HG03159 (cell line): Measurements from ENCODE around the gene CA12.
"Not testable (repeated sequence)": the region's sequence is repeated elsewhere in the genome, so short reads cannot be mapped to it uniquely, and the experiment has no call there.

ENCODE experiments used
- ATAC-seq: cut with Tn5 transposase; IDR thresholded peaks from one replicate; pipeline ENCODE4 v1.9.1; 2021; ENCODE audit warnings: mild to moderate bottlenecking, moderate library complexity; ENCODE audit not compliant: unreplicated experiment

Gene CA12

DNA sequence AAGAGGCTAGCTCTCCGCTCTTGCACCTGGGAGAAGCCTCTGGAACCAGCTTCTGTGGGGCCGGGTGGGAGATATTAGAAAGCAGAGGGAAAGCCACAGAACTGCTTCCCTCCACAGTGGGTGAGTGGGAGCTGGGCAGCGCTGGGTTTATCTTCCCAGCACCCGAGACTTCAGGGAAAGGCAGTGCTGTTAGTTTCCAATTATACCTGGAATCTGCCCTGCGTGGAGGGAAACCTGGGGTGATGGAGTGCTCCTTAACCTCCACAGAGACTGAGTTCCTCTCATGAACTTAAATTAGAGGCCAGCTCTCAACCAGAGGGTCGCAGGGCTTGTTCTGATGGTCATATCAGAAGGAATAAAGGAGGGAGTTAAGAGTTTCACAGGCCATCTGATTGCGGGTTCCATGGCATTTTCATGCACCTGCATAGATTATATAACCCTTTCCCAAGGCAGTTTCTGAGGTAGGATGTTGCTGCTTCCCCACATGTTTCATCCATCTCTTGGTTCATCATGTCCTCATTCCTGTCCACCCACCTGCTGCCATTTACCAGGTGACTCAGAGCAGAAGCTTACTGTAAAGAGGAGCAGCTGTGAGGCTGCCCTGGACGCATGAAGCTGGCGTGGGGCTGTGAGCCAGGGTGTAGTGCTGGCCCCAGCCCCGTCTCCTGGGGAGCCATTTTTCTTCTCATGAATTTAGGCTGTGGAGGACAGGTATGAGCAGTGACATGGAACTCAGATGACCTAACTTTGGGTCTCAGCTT is 42.5 kb downstream of the CA12 start:
- no peak for ATAC-seq

DNA sequence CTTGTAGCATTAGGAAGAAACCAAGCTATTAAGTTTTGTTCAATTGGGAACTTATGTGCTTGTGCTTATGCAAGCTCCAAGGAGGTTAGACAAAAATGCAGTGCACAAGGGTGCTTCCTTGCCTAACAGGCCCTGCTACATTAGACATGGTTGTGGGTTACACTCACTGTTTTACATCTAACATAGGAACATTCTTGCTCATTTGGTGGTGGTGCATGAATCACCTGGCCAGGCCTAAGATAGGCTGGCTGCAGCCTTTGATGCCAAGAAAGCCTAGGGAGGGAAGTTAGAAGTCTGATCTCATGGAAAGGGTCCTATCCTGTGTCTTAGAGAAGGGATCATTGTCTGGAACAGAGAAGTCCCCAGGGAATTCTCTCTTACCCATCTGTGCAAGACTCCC is 43.5 kb downstream of the CA12 start:
- ATAC-seq, result no peak

GRCh38 chr15:63337046-63337445 is 44.6 kb downstream of the CA12 start:
- ATAC-seq, result no peak

- ATAC-seq, result no peak
Measured at GRCh38 chr15:63335543-63336240, 46.0 kb downstream of the CA12 start.

DNA sequence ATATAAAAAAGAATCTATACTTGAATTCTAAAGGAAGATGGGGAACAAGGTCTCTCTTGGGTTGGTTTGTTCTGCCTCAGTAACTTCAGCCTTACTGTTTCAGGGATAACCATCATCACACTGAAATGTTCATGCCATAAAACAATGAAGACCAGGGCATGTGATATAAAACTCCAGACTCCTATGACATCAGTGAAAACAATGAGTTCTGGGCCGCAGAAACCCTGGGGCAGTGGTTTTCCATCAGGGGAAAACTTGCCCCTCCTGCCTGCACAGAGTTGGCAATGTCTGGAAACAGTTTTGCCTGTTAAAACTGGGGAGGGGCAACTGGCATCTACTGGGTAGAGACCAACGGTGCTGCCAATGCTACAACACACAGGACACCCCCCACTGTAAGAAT is 46.8 kb downstream of the CA12 start:
- ATAC-seq, result no peak

DNA sequence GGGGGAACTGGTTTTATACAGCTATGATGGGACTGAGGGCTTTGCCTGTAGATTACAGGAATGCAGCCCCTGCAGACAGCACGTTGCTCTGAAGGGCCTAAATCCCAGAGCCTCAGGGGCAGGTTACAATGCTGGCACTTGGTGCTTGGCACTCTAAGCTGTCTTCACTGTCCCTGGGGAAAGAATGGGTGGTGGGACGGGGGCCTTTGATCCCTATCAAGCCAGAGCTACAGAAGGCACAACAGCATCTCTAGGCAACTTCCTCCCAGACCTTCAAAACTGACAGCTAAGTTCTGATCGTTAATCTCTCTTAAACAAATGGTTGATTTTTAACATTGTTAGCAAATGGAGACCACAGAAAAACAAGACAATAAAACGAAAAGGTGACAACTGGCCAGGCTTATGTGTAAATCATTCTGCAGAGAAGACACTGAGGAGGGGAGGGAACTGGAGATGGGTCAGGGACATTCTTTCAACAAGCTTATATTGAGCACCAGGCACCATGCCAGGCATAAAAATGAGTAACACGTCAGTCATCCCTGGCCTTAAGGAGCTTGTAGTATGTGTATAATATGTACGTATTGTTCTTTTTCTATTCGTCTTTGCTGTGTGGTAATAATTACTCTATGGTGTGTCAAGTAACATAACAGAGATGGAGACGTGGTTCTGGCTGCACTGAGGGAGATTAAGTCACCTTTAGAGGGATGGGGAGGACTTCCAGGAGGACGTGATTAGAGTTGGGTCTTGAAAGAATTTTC is 49.1 kb downstream of the CA12 start:
- no peak for ATAC-seq

DNA sequence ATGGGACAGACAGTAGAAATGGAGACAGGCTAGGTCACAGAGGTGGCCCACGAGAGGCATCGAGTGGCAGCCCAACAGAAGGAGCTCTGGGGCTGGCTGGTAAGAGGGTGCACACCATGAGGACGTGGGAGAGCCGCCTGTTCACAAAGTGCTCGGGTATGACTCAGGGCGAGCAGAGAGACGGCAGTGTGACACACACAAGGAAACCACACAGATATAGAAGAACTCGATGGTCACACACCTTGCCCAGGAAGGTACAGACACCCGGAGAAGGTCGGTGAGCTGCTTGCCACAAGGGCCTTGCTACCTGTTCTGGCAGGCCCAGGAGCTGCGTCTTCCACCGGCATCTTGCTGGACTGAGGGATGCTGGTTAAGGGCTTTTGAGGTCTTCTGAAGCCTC is 50.2 kb downstream of the CA12 start:
- ATAC-seq, result no peak

GRCh38 chr15:63330926-63331325 is 50.7 kb downstream of the CA12 start:
- ATAC-seq, result no peak

GRCh38 chr15:63329567-63330350 is 51.9 kb downstream of the CA12 start:
- ATAC-seq, result no peak

- ATAC-seq, result no peak
Measured at GRCh38 chr15:63327648-63328421, 53.8 kb downstream of the CA12 start.

DNA sequence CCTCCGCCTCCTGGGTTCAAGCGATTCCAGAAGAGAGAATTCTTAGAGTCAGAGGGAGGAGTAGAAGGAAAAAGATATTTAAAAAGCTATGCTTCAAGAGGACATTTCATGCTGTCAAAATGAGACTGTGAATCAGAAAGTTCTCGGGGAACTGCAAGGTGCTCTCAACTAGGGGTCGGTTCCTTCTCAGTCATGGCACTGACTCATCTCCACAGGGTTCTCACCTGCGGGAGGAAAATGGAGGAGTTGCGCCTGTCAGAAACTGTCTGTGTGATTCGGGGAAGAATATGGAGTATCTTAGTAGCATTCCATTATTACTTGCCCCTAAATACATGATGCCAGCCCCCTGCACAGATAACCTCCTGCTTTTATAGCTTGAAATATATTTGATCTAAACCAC is 56.9 kb downstream of the CA12 start:
- no peak for ATAC-seq

- no peak for ATAC-seq
Measured at GRCh38 chr15:63323798-63324563, 57.7 kb downstream of the CA12 start.

- no peak for ATAC-seq
Measured at GRCh38 chr15:63322541-63322940, 59.1 kb downstream of the CA12 start.

GRCh38 chr15:63321462-63321861 is 60.2 kb downstream of the CA12 start:
- no peak for ATAC-seq

GRCh38 chr15:63320981-63321380 is 60.7 kb downstream of the CA12 start:
- ATAC-seq, result not testable (repeated sequence)

DNA sequence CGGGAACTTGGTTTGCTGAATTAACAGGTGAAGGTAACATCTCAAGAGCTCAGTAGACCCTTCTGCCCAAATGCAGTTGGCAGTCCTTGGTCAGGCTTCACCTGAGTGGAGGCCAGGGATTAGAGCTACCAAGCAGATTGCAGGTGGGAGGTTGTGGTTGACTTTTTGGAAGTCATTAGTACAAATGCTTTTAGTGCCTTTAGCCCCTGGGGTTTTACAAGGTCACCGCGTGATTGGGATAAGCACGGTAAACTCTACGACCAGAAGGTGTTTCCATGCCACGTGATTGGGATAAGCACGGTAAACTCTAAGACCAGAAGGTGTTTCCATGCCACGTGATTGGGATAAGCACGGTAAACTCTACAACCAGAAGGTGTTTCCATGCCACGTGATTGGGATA is 61.2 kb downstream of the CA12 start:
- not testable (repeated sequence) for ATAC-seq

DNA sequence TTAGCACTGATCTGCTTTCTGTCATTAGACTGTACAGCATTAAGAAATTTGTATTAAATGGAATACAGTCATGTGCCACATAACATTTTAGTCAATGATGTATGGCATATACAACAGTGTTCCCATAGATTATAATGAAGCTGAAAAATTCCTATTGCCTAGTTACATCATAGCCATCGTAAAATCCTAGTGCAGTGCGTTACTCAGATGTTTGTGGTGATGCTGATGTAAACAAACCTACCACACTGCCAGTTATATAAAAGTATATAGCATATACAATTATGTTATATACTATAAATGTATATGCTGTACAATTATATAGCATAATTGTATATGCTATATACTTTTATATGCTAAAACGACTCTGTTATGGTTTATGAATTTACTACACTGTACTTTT is 62.6 kb downstream of the CA12 start:
- no peak for ATAC-seq

DNA sequence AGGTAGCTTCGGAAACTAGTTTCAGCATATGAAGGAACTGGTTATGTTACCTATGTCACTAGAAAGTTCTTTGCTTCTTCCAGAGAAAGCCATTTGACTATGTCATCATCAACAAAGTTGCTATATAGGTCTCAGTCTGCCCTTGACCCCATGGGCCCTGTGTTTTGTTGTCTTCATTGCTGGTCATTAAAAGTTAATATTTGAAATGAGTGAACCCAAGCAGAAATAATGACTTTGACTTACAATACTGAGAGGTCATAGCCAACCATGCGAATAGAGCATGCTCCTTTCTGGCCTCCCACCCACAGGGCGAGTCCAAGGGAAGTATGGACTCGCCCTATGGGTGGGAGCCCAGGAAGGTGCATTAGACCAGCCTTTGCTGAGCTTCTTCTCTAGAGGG is 63.3 kb downstream of the CA12 start:
- ATAC-seq, result no peak

DNA sequence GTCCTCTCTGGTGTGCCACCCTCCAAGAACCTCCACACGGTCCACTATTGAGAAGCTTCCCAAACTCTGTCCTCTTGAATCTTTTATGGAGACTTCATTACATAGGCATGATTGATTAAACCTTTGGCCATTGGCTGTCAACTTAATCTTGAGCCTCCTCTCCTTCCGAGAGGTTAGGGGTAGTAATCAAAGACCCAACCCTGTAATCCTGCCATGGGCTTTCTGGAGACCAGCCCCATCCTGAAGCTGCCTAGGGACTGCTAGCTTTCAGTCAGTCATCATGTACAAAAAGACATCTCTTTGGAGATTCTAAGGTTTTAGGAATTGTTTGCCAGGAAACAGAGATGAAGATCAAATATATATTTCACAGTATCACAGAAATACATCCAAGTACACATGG is 67.2 kb downstream of the CA12 start:
- no peak for ATAC-seq

- no peak for ATAC-seq
Measured at GRCh38 chr15:63313825-63314224, 67.8 kb downstream of the CA12 start.
